Ovary (tissue), 9 donors: Measurements from ENCODE around the gene KCNQ5. TPM values are rescaled to one million over a fixed set of nuclear protein-coding genes. Genes with fewer than 3 reads are reported as not detected.

ENCODE experiments used
- DNase-seq, 5 donors: peaks; one replicate each; pipeline ENCODE4 v3.0.0-alpha.2; 2019 to 2020
- H3K27ac ChIP-seq, 2 donors: fragments of 200-600 bp; one replicate each; pipeline versions ENCODE4 v1.5.1 to v1.8.0; 2019 to 2022
- H3K27me3 ChIP-seq: fragments of 200-600 bp; one replicate; pipeline ENCODE4 v1.8.0; 2022
- H3K36me3 ChIP-seq: fragments of 200-600 bp; sonication (generic); one replicate; pipeline ENCODE4 v1.5.1; 2019
- H3K4me1 ChIP-seq: one replicate; pipeline ENCODE4 v1.8.1; 2013; ENCODE audit warnings: mild to moderate bottlenecking, moderate library complexity; ENCODE audit not compliant: insufficient read depth
- H3K4me3 ChIP-seq: fragments of 200-600 bp; sonication (generic); one replicate; pipeline ENCODE4 v1.5.1; 2017
- H3K9me3 ChIP-seq, 2 donors: fragments of 200-600 bp in 1 of 2; sonication (generic) in 1 of 2; one replicate each; pipeline versions ENCODE4 v1.5.1 to v1.8.1; 2013 to 2019; ENCODE audit warnings: mild to moderate bottlenecking in 1 of 2, moderate library complexity in 1 of 2
- EP300 ChIP-seq: sonication (generic); formaldehyde crosslinking; IDR thresholded peaks from one replicate; pipeline ENCODE4 v1.6.1; 2017; ENCODE audit warnings: antibody characterized with exemption
- POLR2A ChIP-seq: fragments of 450-650 bp; IDR thresholded peaks from one replicate; pipeline ENCODE4 v1.6.1; 2017; ENCODE audit warnings: antibody characterized with exemption, mild to moderate bottlenecking, moderate library complexity
- WGBS, 3 donors: extraction: QIAGEN DNeasy Blood & Tissue Kit in 1 of 3; methylation state at CpG; one replicate each; pipeline versions ENCODE4 v1.1.5 to v1.1.7; 2013 to 2017; 5-methylcytosine and 5-hydroxymethylcytosine counted together
- intact Hi-C, 4 donors: fragments of 100-400 bp; cut with DNase I; formaldehyde crosslinking; loops; one replicate each; pipeline versions ENCODE4 v1.11.0 to v1.15.1; 2022 to 2023
- polyA plus RNA-seq, 2 donors: library from polyadenylated mRNA; stranded (reverse); fragments of 200-250 nt in 1 of 2; fragments of 350-450 nt in 1 of 2; fragmentation: Illumina TruSeq in 1 of 2; extraction: RNeasy Lipid Tissue Mini Kit (QIAGEN cat#74804) in 1 of 2; gene quantifications; one replicate each; pipeline ENCODE4 v1.2.3, GENCODE V29; 2013 to 2014
- total RNA-seq, 7 donors: library from RNA; depleted of rRNA in 2 of 7; stranded (reverse); fragments of >200 nt in 2 of 7; fragmentation: NEBNext Ultra II Directional in 3 of 7; extraction: Animal tissue kit (Norgen Biotek cat#: 25700) in 3 of 7; gene quantifications; one replicate each; pipeline versions ENCODE4 v1.1.0 to v1.2.4, GENCODE V29; 2016 to 2023
- TF ChIP-seq, protein P1 (sequence below), 3 donors: fragments of 450-650 bp in 2 of 3; fragments of 200-600 bp in 1 of 3; IDR thresholded peaks; one replicate each; pipeline versions ENCODE4 v1.5.1 to v1.8.0; 2016 to 2022; ENCODE audit warnings: antibody characterized with exemption in 3 of 3, mild to moderate bottlenecking in 1 of 3
- donor health status: DM: no; HTN: no; CAD: no; lungs with moderate emphysema.
- donor health status: DM: no; HTN: no; CAD: no.
- donor health status: Bipolar disorder and iron deficiency.
- donor health status: DM: yes; HTN: yes; CAD: no.
- donor health status: DM: no; HTN: no; CAD: no.
- donor health status: DM: yes; HTN: yes; CAD: no.

KCNQ5 gene
- total and polyA plus RNA-seq, 9 donors: 0.02 to 0.80 (median 0.15) TPM; not detected in 2

DNA sequence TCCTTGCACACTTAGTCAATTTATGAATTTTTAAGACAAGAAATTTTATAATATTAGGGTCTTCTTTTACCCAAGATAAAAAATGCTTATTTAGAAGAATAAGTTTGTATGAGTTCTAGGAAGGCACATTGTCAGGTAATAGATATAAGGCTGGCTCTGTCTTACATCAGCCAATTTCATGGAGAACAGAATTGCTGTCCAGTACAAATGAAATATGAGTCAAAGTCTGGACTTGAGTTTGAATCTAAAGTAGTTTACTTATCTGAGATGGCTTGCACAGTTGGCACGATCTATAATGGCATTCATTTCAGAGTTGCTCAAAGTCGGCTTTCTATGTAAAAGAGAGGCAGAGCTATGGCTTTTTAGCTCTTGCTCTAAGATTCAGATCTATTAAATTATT, 228.2 kb downstream of the KCNQ5 start:
- no peak for DNase-seq
- Histone ChIP-seq H3K27ac (no peak overlapping the region), H3K4me3 (no peak overlapping the region), H3K27me3 (no peaks in the 10 kb centered on the region), H3K9me3 (no peaks in the 10 kb centered on the region), H3K36me3 (no peaks in the 10 kb centered on the region), H3K4me1 (no peaks in the 10 kb centered on the region)
- intact Hi-C loops: no loop called here
- TF ChIP-seq POLR2A (no peak), EP300 (no peak)
- TF ChIP-seq, protein P1, sequence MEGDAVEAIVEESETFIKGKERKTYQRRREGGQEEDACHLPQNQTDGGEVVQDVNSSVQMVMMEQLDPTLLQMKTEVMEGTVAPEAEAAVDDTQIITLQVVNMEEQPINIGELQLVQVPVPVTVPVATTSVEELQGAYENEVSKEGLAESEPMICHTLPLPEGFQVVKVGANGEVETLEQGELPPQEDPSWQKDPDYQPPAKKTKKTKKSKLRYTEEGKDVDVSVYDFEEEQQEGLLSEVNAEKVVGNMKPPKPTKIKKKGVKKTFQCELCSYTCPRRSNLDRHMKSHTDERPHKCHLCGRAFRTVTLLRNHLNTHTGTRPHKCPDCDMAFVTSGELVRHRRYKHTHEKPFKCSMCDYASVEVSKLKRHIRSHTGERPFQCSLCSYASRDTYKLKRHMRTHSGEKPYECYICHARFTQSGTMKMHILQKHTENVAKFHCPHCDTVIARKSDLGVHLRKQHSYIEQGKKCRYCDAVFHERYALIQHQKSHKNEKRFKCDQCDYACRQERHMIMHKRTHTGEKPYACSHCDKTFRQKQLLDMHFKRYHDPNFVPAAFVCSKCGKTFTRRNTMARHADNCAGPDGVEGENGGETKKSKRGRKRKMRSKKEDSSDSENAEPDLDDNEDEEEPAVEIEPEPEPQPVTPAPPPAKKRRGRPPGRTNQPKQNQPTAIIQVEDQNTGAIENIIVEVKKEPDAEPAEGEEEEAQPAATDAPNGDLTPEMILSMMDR (IDR thresholded peaks at IDR 0.05): no peak
- WGBS, 3 donors: 81 to 86% (median 83%) methylated on average over 2 of the region's 2 CpGs

DNA sequence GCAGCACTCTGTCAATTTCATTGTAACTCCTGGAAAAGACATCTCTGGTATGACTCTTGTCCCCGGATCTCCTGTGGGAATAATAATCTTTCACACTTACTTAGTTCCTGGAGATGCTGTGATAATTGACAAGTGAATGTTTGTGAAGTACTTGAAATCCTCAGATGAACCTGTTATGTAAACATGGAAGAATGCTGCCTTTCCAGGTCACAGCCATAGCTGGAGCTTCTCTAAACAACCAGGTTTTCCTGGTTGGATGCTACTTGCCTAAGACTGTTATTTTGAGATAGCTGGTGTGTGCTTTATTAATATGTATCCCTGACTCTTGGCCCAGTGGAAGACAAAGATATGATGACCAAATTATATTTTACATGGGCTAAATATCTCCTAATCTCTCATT, 228.6 kb downstream of the KCNQ5 start:
- H3K27me3 ChIP-seq: no peaks in the 10 kb centered on the region
- DNase-seq: no peak
- H3K36me3 ChIP-seq: no peaks in the 10 kb centered on the region
- TF ChIP-seq POLR2A (no peak), EP300 (no peak)
- TF ChIP-seq, protein P1 (IDR thresholded peaks at IDR 0.05): no peak
- no peak overlapping the region for H3K27ac ChIP-seq
- WGBS, 3 donors: 72 to 84% (median 73%) methylated on average over 1 of the region's 1 CpG
- no peaks in the 10 kb centered on the region for H3K9me3 ChIP-seq
- intact Hi-C loops: no loop called here
- H3K4me3 ChIP-seq: no peak overlapping the region
- no peaks in the 10 kb centered on the region for H3K4me1 ChIP-seq

DNA sequence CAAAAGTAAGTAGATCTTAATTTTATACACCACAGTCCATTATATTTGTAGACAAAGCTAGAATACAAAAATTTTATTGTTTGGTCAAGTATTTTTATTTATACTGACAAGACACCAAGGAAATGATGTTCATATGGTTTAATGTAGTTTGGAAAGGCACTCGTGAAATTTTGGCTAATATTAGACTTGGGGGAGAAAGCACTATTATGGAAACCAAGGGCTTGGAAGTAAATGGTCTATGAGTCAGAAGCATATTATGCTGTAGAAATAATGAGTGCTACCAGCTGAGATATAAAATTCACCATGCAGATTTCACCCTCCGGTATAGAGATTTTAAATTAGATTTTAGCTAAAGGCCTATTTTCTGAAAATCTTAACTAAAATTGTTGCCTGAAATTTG, 233.6 kb downstream of the KCNQ5 start:
- H3K36me3 ChIP-seq: no peaks in the 10 kb centered on the region
- H3K4me3 ChIP-seq: no peak overlapping the region
- DNase-seq: no peak
- TF ChIP-seq, protein P1 (IDR thresholded peaks at IDR 0.05): no peak
- TF ChIP-seq POLR2A (no peak), EP300 (no peak)
- H3K4me1 ChIP-seq: no peaks in the 10 kb centered on the region
- no peaks in the 10 kb centered on the region for H3K27me3 ChIP-seq
- H3K27ac ChIP-seq: no peak overlapping the region
- no peaks in the 10 kb centered on the region for H3K9me3 ChIP-seq
- WGBS, 3 donors: 67 to 82% (median 81%) methylated on average over 2 of the region's 2 CpGs
- intact Hi-C loops: no loop called here

DNA sequence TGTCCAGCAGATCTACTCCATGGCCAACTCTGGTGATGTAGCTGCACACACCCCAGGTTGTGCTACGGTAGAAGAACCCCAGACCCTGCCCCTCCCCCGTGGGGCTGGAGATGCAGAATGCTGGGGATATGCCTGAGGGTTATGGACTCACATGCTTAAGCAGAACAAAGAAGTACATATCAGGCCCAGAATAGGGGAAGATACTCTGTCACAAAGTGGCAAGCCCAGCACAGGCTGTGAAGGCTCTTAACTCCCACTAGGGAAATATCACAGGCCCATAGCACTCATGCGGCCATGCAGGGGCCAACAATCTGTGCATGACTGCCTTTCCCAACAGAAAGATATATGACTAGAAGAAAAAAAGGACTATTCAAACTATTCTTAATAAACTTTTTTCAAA, 234.9 kb downstream of the KCNQ5 start:
- H3K4me3 ChIP-seq: no peak overlapping the region
- intact Hi-C loops: no loop called here
- DNase-seq: no peak
- no peaks in the 10 kb centered on the region for H3K27me3 ChIP-seq
- H3K36me3 ChIP-seq: no peaks in the 10 kb centered on the region
- TF ChIP-seq POLR2A (no peak), EP300 (no peak)
- TF ChIP-seq, protein P1 (IDR thresholded peaks at IDR 0.05): no peak
- no peaks in the 10 kb centered on the region for H3K4me1 ChIP-seq
- no peak overlapping the region for H3K27ac ChIP-seq
- WGBS, 3 donors: 73 to 76% (median 74%) methylated on average over 3 of the region's 3 CpGs
- no peaks in the 10 kb centered on the region for H3K9me3 ChIP-seq
